Cerebellar nuclear complex (tissue), 1 donor: ENCODE data around the gene ZFAND3.

ENCODE experiments used
- DNase-seq, 2 experiments: peaks; one replicate each; lab custom pipeline; 2025; lab: John Stamatoyannopoulos, UW

The ZFAND3 gene

GRCh38 chr6:38155144-38155543 lies 335.6 kb downstream of the ZFAND3 start:
- no peak for DNase-seq

DNA sequence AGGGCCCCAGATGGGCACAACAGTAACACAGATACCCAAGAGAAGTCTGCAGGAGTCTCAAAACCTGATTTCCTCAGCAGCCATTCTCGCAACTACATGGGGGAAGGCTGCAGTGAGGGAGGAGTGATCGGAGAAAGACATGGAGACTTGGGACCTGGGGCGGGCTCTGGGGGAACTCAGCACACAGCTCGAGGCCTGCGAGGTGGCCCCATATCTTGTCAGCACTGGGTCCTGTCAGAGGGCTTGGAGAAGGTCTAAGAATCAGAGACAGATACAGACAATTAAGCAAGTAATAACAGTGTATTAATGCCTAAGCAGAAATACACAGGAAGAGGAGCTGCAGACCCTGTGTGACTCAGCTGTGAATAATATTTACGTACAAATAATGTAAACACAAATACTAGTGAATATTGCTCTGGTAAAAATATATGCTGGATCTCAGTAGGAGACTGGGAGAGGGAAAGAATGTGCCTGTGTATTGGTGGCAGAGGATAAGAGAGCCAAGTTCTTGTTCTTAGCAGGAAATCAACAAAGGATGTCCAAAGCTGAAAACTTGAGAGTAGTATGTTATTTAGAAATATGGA lies 336.2 kb downstream of the ZFAND3 start:
- DNase-seq, result no peak

GRCh38 chr6:38156818-38157565 lies 337.5 kb downstream of the ZFAND3 start:
- no peak for DNase-seq

GRCh38 chr6:38157905-38158304 lies 338.4 kb downstream of the ZFAND3 start:
- DNase-seq, result no peak

GRCh38 chr6:38158762-38159350 lies 339.3 kb downstream of the ZFAND3 start:
- DNase-seq, result no peak

DNA sequence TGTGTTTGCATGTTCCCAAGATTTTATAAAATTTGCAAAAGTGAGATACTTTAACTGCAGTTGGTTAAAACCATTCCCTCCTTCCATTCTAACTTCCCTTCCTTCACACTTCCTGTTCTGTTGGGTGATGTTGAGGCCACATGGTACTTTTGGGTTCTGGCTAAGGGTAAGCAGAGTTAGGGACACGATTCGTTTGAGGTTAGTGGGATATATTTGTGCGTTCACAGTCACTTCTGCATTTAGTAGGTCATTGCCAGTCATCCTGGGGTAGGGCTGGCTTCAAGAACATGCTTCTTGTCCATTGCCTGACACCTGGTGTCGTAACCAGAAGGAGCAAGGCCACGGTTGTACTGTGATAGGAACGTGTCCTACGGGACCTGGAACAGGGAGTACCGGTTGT lies 340.1 kb downstream of the ZFAND3 start:
- DNase-seq, result no peak

GRCh38 chr6:38160831-38161230 lies 341.3 kb downstream of the ZFAND3 start:
- DNase-seq, result no peak

- no peak for DNase-seq
Measured at GRCh38 chr6:38161331-38161730, 341.8 kb downstream of the ZFAND3 start.

DNA sequence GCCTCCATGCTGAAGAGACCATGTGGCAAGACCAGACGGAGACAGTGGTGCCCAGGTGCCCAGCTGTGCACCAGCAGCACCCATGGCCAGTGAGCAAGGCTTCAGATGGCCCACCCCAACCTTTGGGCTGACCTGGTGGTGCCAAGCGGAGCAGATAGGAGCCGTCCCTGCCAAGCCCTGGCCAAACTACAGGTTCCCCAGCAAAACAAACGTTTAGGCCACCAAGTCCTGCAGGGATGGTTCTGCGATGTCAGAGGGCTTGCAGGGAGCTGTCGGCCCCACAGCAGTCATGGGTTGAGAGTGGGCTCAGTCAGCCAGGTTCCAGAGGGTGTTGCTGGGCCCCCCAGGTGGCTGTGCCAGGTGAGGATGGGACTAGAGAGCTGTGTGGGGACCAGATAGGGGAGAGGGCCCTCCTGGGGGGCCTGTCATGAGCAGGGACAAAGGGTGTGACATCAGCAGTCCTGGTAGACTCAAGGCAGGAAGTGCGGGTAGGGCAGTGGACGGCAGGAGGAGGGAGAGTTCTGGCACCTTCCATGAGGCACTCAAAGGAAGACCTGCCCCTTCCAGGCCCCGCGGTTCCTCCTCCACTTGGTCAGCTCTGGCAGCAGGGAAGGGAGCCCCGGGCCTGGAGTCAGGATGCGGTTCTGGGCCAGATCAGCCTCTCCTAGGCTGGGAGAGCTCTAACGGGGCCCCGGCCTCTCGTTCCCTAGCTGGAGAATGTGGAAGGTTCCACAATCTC lies 342.4 kb downstream of the ZFAND3 start:
- no peak for DNase-seq

DNA sequence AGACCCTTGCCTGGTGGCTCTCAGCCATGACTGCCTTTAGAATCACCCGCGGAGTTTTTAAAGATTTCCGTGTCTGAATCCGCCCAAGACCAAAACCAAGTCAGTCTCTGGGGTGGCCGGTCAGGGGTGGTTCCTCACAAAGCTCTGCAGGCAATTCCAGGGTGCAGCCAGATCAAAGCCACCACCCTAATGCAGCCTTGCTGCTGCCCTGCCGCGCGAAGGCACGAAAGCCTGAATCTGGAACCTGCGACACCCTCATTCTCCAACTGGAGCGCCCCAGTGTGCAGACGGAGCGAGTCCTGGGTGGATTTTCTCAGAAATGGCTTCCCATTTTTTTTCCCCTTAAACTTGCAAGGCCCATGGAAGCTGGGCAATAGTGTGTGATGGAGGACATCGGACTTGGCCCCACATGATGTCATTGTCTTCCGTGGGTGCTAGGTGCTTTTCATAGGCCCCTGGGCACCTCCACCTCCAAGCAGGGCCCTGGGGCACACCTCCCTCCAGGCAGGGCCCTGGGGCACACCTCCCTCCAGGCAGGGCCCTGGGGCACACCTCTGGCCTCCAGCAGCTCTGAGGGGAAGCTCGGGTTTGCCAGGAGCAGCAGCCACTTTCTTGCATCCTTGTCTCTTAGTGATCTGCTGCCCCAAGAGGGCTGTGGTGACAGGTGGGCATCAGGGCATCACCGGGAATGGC lies 343.1 kb downstream of the ZFAND3 start:
- DNase-seq, result no peak

DNA sequence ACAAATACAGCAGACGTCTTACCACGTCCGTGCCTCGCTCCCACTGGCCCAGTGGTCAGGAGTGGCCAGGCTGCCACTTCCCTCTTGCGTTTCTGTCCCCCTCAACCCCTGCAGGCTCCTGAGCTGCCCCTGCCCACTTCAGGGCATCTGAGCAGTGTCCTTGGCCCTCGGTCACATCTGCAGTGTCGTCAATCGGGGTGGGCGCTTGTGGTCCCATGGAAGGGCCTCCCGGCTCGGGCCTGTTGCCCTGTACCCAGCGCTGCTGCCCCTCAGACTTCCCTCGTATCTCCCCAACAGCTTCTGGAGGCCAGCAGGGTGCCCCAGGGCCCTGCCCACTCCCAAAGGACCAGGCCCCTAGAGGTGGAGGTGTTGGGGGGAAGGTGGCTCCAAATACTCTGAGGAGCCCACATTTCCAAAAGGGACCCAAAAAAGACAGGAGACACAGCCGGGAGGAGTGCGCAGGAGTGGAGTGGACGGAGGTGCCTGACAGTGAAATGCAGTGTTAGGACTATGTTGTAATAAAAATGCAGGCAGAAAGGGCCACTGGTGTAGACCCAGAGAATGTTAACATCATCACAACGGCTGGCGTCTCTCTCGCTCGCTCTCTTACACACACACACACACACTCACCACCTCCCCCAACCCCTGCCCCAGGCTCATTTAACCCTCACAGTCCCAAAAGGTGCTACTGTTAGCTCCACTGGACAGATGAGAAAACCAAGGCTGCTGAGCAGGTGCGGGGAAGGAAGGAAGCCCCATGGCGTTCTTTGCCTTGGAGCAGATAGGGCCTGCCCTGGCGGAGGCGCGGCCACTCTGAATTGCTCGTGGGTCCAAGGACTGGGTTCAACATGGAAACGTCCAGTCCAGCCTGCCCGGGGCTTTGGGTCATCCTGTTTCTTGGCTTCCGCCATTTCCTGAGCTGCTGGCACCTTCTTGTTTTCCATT lies 343.9 kb downstream of the ZFAND3 start:
- no peak for DNase-seq

GRCh38 chr6:38164131-38164481 lies 344.6 kb downstream of the ZFAND3 start:
- DNase-seq, result no peak

GRCh38 chr6:38164671-38165108 lies 345.2 kb downstream of the ZFAND3 start:
- no peak for DNase-seq

- DNase-seq, result no peak
Measured at GRCh38 chr6:38166411-38167240, 347.1 kb downstream of the ZFAND3 start.

DNA sequence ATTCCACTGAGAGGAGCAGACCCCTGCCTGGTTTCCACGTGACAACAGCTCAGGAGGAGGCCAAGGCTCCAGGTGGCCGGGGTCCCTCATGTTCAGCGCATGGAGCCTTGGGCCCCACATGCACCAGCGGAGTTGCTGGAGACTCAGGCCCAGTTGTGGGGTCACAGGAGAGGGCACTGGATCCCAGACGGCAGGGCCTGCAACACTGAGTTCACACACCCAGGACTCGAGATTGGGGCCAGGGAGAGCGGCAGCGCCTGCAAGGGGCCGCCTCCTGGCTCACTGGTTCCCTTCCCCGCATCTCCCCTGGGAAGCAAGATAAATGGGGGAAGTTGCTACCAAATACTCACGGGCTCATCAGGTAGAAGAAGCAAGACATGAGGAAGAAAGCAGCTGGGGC lies 348.1 kb downstream of the ZFAND3 start:
- DNase-seq, result no peak

- no peak for DNase-seq
Measured at GRCh38 chr6:38168126-38168525, 348.6 kb downstream of the ZFAND3 start.

DNA sequence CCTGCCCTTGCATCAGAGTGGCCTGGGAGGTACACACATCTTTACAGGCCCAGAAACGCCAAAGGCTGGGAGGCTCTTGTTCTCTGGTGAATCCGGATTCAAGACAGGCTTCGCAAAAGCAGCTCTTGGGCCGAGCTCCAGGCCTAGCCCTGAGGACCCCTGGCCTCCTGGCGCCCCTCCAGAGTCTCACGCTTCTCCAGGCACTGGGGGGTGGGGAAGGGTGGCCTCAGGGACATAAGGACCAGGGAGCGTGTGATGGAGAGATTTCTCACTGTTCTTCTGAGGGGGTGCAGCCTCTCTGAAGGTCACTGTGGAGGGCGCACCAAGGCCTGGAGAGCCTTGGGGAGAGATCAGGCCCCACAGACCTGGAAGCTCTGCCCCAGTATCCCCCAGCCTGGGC lies 349.2 kb downstream of the ZFAND3 start:
- DNase-seq, result no peak

DNA sequence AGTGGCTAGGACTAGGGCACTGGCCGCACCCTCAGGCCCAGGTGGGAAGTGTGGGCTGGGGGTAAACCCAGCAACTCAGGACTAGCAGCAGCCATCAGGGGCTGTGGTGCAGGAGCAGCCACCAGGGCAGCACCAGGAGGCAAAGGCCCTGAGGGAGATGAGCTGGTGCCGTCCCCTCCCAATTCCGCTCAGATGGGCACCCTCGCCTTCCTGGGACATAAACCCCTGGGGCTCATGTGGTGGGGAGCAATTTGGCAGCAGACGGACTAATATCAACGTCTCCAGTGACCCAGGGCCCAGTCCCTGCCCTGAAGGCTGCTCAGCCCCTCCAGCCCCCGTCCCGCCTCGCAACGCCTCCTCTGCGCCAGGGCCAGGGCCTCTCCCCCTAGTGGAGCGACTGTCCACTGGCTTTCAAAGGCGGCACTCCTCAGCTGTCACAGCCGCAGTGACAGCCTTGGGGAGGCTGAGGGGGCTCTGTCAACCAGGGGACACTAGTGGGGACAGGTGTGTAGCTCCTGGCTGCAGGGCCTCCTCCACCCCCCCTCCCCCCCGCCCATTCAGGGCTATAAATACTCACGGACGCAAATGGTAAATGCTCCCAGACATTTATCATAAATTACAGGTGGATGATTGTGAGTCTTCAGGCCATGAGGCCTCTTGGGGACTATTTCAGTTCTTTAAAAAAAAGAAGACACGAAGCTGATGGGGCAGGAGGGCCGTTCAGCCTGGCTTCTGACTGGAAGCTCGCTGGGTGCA lies 349.9 kb downstream of the ZFAND3 start:
- DNase-seq, result no peak

- no peak for DNase-seq
Measured at GRCh38 chr6:38169977-38170526, 350.5 kb downstream of the ZFAND3 start.
